ENCODE data around the gene SGMS1. TPM values are rescaled to one million over a fixed set of nuclear protein-coding genes. Genes with fewer than 3 reads are reported as not detected.
"Not testable (repeated sequence)": the region's sequence is repeated elsewhere in the genome, so short reads cannot be mapped to it uniquely, and the experiment has no call there.

The SGMS1 gene
- total RNA-seq, 4 donors from 2014 or later: 64.3 to 132 (median 87.0) TPM

GRCh38 chr10:50552771-50553535 is 70.8 kb downstream of the SGMS1 start:
- no peak overlapping the region for H3K4me3 ChIP-seq
- H3K27ac ChIP-seq (replicated peaks in 1 of 4): peak overlapping the region; percentile 50 to 73 (median 66)
- no peak for DNase-seq (ENCODE audit: extremely low spot score)
- no peaks in the 10 kb centered on the region for H3K36me3 ChIP-seq
- WGBS: 68% methylated on average over 4 of the region's 4 CpGs
- H3K27me3 ChIP-seq: no peaks in the 10 kb centered on the region
- H3K9me3 ChIP-seq: no peaks in the 10 kb centered on the region
- intact Hi-C loops (cut with DNase I): loop anchor here (2.0 to 5.0 kb wide), 2 partner anchors 54 to 70 kb away; partner anchors contain the start of gene SGMS1
- TF ChIP-seq POLR2AphosphoS5 (IDR thresholded peaks at IDR 0.05) (no peak), CTCF (IDR thresholded peaks at IDR 0.05) (peak in 2 of 3 experiments; percentile 18 to 21), POLR2A (IDR thresholded peaks at IDR 0.05; ENCODE audit: low read depth) (no peak)
- H3K4me1 ChIP-seq: peaks cover 63 to 85% (median 73%) of the 10 kb centered on the region in 4 donors

GRCh38 chr10:50552308-50552707 is 71.4 kb downstream of the SGMS1 start:
- no peak for DNase-seq (ENCODE audit: extremely low spot score)
- intact Hi-C loops (cut with DNase I): loop anchor here (2.0 to 5.0 kb wide), 2 partner anchors 55 to 70 kb away; partner anchors contain the start of gene SGMS1
- peak overlapping the region; percentile 50 to 73 (median 66) for H3K27ac ChIP-seq (replicated peaks in 1 of 4)
- H3K36me3 ChIP-seq: no peaks in the 10 kb centered on the region
- H3K9me3 ChIP-seq: no peaks in the 10 kb centered on the region
- 45% methylated on average over 4 of the region's 4 CpGs for WGBS
- no peak for TF ChIP-seq POLR2A (IDR thresholded peaks at IDR 0.05; ENCODE audit: low read depth)
- peak in 1 of 2 donors; percentile 59 for TF ChIP-seq POLR2AphosphoS5 (IDR thresholded peaks at IDR 0.05)
- no peak for TF ChIP-seq EP300 (IDR thresholded peaks at IDR 0.05)
- no peak for TF ChIP-seq CTCF (IDR thresholded peaks at IDR 0.05)
- H3K4me1 ChIP-seq: peaks cover 59 to 78% (median 68%) of the 10 kb centered on the region in 4 donors
- H3K27me3 ChIP-seq: no peaks in the 10 kb centered on the region
- H3K4me3 ChIP-seq: no peak overlapping the region

GRCh38 chr10:50551894-50552293 is 71.9 kb downstream of the SGMS1 start:
- intact Hi-C loops (cut with DNase I): loop anchor here (2.0 to 5.0 kb wide), 2 partner anchors 55 to 71 kb away; partner anchors contain the start of gene SGMS1
- H3K36me3 ChIP-seq: no peaks in the 10 kb centered on the region
- WGBS: 68% methylated on average over 2 of the region's 2 CpGs

GRCh38 chr10:50550291-50550839 is 73.4 kb downstream of the SGMS1 start:
- H3K4me3 ChIP-seq: no peak overlapping the region
- H3K36me3 ChIP-seq: no peaks in the 10 kb centered on the region
- no peak for DNase-seq (ENCODE audit: extremely low spot score)
- H3K27me3 ChIP-seq: no peaks in the 10 kb centered on the region
- no peaks in the 10 kb centered on the region for H3K9me3 ChIP-seq
- intact Hi-C loops (cut with DNase I): loop anchor here (5.0 kb wide), 1 partner anchor 57 kb away; no protein-coding TSS in a partner anchor
- no peak overlapping the region for H3K27ac ChIP-seq (replicated peaks in 1 of 4)
- no peak for TF ChIP-seq CTCF (IDR thresholded peaks at IDR 0.05)
- TF ChIP-seq POLR2AphosphoS5 (IDR thresholded peaks at IDR 0.05): no peak
- TF ChIP-seq POLR2A (IDR thresholded peaks at IDR 0.05; ENCODE audit: low read depth): no peak
- no peak for TF ChIP-seq EP300 (IDR thresholded peaks at IDR 0.05)
- WGBS: 94% methylated on average over 4 of the region's 4 CpGs
- peaks cover 43 to 60% (median 50%) of the 10 kb centered on the region in 4 donors for H3K4me1 ChIP-seq

More at GRCh38 chr10:50551894-50552293, 71.9 kb downstream of the SGMS1 start:
- peak overlapping the region; percentile 50 to 73 (median 66) for H3K27ac ChIP-seq (replicated peaks in 1 of 4)
- peaks cover 59 to 75% (median 65%) of the 10 kb centered on the region in 4 donors for H3K4me1 ChIP-seq
- TF ChIP-seq POLR2AphosphoS5 (IDR thresholded peaks at IDR 0.05) (no peak), POLR2A (IDR thresholded peaks at IDR 0.05; ENCODE audit: low read depth) (no peak), EP300 (IDR thresholded peaks at IDR 0.05) (no peak), CTCF (IDR thresholded peaks at IDR 0.05) (no peak)
- no peak overlapping the region for H3K4me3 ChIP-seq
- DNase-seq (ENCODE audit: extremely low spot score): peak; percentile 12
- no peaks in the 10 kb centered on the region for H3K9me3 ChIP-seq
- H3K27me3 ChIP-seq: no peaks in the 10 kb centered on the region

- H3K27ac ChIP-seq (replicated peaks in 1 of 4); H3K4me3 ChIP-seq; H3K27me3 ChIP-seq; DNase-seq (ENCODE audit: extremely low spot score); H3K36me3 ChIP-seq; H3K9me3 ChIP-seq; intact Hi-C loops (cut with DNase I): not testable (repeated sequence)
- peaks cover 32 to 57% (median 38%) of the 10 kb centered on the region in 4 donors for H3K4me1 ChIP-seq
- 97% methylated on average over 3 of the region's 3 CpGs for WGBS
Measured at GRCh38 chr10:50549186-50549585, 74.6 kb downstream of the SGMS1 start.

- H3K4me3 ChIP-seq; intact Hi-C loops (cut with DNase I); H3K36me3 ChIP-seq; H3K27me3 ChIP-seq; H3K9me3 ChIP-seq; H3K27ac ChIP-seq (replicated peaks in 1 of 4): not testable (repeated sequence)
- DNase-seq (ENCODE audit: extremely low spot score): peak; percentile 12
- 90% methylated on average over 1 of the region's 1 CpG for WGBS
- H3K4me1 ChIP-seq: peaks cover 28 to 55% (median 32%) of the 10 kb centered on the region in 4 donors
Measured at GRCh38 chr10:50548481-50548880, 75.3 kb downstream of the SGMS1 start.

- H3K9me3 ChIP-seq; intact Hi-C loops (cut with DNase I); H3K4me3 ChIP-seq; H3K36me3 ChIP-seq; H3K27ac ChIP-seq (replicated peaks in 1 of 4); H3K27me3 ChIP-seq; DNase-seq (ENCODE audit: extremely low spot score): not testable (repeated sequence)
- peaks cover 13 to 52% (median 28%) of the 10 kb centered on the region in 4 donors for H3K4me1 ChIP-seq
- 100% methylated on average over 1 of the region's 1 CpG for WGBS
Measured at GRCh38 chr10:50546287-50546686, 77.5 kb downstream of the SGMS1 start.
